GM23338 (cell line): ENCODE data around the gene SLC22A3.

Experiments
- CREB1 ChIP-seq: fragments of 250-450 bp; sonication (Bioruptor Pico); IDR thresholded peaks from 2 replicates; pipeline ENCODE4 v1.5.0; 2020; ENCODE audit warnings: low read depth, mild to moderate bottlenecking, moderate library complexity
- CTCF ChIP-seq, 2 experiments: fragments of 200-600 bp in 1 of 2; sonication (generic) in 1 of 2; conservative IDR thresholded peaks; 2 replicates each; pipeline versions ENCODE4 v1.5.1 to v1.6.1; 2016 to 2017; ENCODE audit warnings: antibody characterized with exemption in 2 of 2, low read depth in 2 of 2, mild to moderate bottlenecking in 2 of 2, moderate library complexity in 1 of 2
- ETS1 ChIP-seq: IDR thresholded peaks from 2 replicates; pipeline ENCODE4 v1.6.1; 2016; ENCODE audit warnings: antibody characterized with exemption
- EZH2 ChIP-seq: fragments of 200-600 bp; sonication (generic); IDR thresholded peaks from one replicate; pipeline ENCODE4 v1.8.0; 2017; ENCODE audit warnings: antibody characterized with exemption, mild to moderate bottlenecking, low read depth; ENCODE audit not compliant: unreplicated experiment
- EZH2phosphoT487 ChIP-seq: fragments of 200-600 bp; sonication (generic); IDR thresholded peaks from one replicate; pipeline ENCODE4 v1.8.1; 2018; ENCODE audit warnings: antibody characterized with exemption; ENCODE audit not compliant: unreplicated experiment
- JUNB ChIP-seq: IDR thresholded peaks from one replicate; pipeline ENCODE4 v1.6.1; 2016; ENCODE audit warnings: antibody characterized with exemption; ENCODE audit not compliant: unreplicated experiment
- NANOG ChIP-seq: IDR thresholded peaks from 2 replicates; pipeline ENCODE4 v1.6.1; 2016; ENCODE audit warnings: antibody characterized with exemption, borderline replicate concordance
- POLR2AphosphoS5 ChIP-seq: IDR thresholded peaks from 2 replicates; pipeline ENCODE4 v1.6.1; 2016; ENCODE audit warnings: antibody characterized with exemption, low read depth
- REST ChIP-seq: IDR thresholded peaks from one replicate; pipeline ENCODE4 v1.6.1; 2018; ENCODE audit warnings: antibody characterized with exemption; ENCODE audit not compliant: unreplicated experiment
- ZNF114 ChIP-seq: fragments of 250-450 bp; sonication (Bioruptor Pico); IDR thresholded peaks from 2 replicates; pipeline ENCODE4 v1.5.0; 2020; ENCODE audit warnings: mild to moderate bottlenecking, moderate library complexity

GRCh38 chr6:160417550-160417949 is 69.4 kb downstream of the SLC22A3 start:
- no peak for TF ChIP-seq POLR2AphosphoS5
- no peak for TF ChIP-seq CTCF (conservative IDR thresholded peaks at IDR 0.05; ENCODE audit: low read depth in 2 of 2)
- no peak for TF ChIP-seq EZH2
- TF ChIP-seq EZH2phosphoT487 = no peak
- TF ChIP-seq CREB1 (CRISPR knock-in tag) = no peak
- no peak for TF ChIP-seq REST
- TF ChIP-seq ETS1 = no peak
- TF ChIP-seq JUNB = no peak
- TF ChIP-seq ZNF114 = no peak
- no peak for TF ChIP-seq NANOG
